Cardiac fibroblast (primary cell): ENCODE results near the gene LPP.

ENCODE experiments used
- DNase-seq, 2 donors: peaks; one replicate each; pipeline versions ENCODE4 v3.0.0 to v3.0.0-alpha.2; 2010; ENCODE audit warnings: low read depth in 2 of 2
- H3K4me3 ChIP-seq, 2 donors: replicated peaks in 1 of 2; 1 replicate in 1 of 2; 2 replicates in 1 of 2; pipeline ENCODE4 v1.5.1; 2011; ENCODE audit warnings: low read depth in 2 of 2, low read length in 2 of 2, mild to moderate bottlenecking in 2 of 2, moderate library complexity in 1 of 2
- CTCF ChIP-seq: IDR thresholded peaks from one replicate; pipeline ENCODE4 v1.5.1; 2011; ENCODE audit warnings: low read depth, mild to moderate bottlenecking, low read length, inconsistent platforms

The LPP gene

GRCh38 chr3:188905547-188905946, 751.6 kb downstream of the LPP start:
- DNase-seq: no peak
- no peak overlapping the region for H3K4me3 ChIP-seq
- no peak for TF ChIP-seq CTCF

GRCh38 chr3:188906236-188906635, 752.3 kb downstream of the LPP start:
- no peak for TF ChIP-seq CTCF
- no peak overlapping the region for H3K4me3 ChIP-seq
- DNase-seq: no peak

GRCh38 chr3:188908002-188908850, 754.3 kb downstream of the LPP start:
- no peak overlapping the region for H3K4me3 ChIP-seq
- TF ChIP-seq CTCF: no peak
- DNase-seq: no peak

- no peak for DNase-seq
- no peak overlapping the region for H3K4me3 ChIP-seq
- TF ChIP-seq CTCF: no peak
These were observed 757.3 kb downstream of the LPP start for GRCh38 chr3:188911026-188911850.

GRCh38 chr3:188913084-188913483, 759.1 kb downstream of the LPP start:
- H3K4me3 ChIP-seq: no peak overlapping the region
- no peak for DNase-seq
- TF ChIP-seq CTCF: no peak

GRCh38 chr3:188914552-188914951, 760.6 kb downstream of the LPP start:
- no peak for TF ChIP-seq CTCF
- H3K4me3 ChIP-seq: no peak overlapping the region
- peak; percentile 56 to 71 for DNase-seq
